ENCODE measurements around the gene DIP2B. TPM values are rescaled to one million over a fixed set of nuclear protein-coding genes. Genes with fewer than 3 reads are reported as not detected.

DIP2B gene
- total and polyA plus RNA-seq, 2 donors from 2014 or later = 4.6 to 23.3 TPM

DNA sequence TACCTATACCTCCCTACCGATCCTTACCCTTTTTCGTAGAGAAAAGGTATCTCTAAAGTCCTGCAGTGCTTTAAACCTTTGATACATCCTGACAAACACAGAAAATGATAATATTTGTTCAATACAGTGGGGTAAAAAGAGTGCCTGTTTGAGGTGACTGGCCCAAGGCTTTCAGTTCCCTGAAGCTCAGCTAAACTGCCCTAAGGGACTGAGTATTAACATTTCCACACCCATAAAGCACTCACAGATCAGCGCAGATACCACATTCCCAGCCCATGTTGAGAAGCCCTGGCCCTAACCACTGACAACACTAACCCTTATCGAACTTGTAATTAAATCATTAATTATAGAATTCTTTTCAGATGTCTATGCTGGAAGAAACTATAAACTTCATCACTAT is 108.7 kb downstream of the DIP2B start:
- Histone ChIP-seq H3K9ac (ENCODE audit: low read length in 3 of 3) (no peak overlapping the region), H3K4me1 (ENCODE audit: control insufficient read depth in 2 of 3, insufficient read depth in 2 of 3, low read depth in 1 of 3, low read length in 3 of 3) (peaks cover 0 to under 1% (median 0%) of the 10 kb centered on the region in 3 donors), H3K36me3 (ENCODE audit: control insufficient read depth in 2 of 3, insufficient read depth in 3 of 3, low read length in 3 of 3) (no peaks in the 10 kb centered on the region), H3K4me3 (ENCODE audit: low read length in 3 of 3) (no peak overlapping the region), H3K27ac (ENCODE audit: low read depth in 2 of 2, low read length in 2 of 2) (no peak overlapping the region), H3K27me3 (ENCODE audit: control insufficient read depth, insufficient read depth, low read length) (no peaks in the 10 kb centered on the region), H3K9me3 (ENCODE audit: control insufficient read depth in 2 of 3, insufficient read depth in 1 of 3, low read length in 3 of 3) (no peaks in the 10 kb centered on the region)
- intact Hi-C loops (cut with DNase I) = no loop called here
- TF ChIP-seq, protein P1, sequence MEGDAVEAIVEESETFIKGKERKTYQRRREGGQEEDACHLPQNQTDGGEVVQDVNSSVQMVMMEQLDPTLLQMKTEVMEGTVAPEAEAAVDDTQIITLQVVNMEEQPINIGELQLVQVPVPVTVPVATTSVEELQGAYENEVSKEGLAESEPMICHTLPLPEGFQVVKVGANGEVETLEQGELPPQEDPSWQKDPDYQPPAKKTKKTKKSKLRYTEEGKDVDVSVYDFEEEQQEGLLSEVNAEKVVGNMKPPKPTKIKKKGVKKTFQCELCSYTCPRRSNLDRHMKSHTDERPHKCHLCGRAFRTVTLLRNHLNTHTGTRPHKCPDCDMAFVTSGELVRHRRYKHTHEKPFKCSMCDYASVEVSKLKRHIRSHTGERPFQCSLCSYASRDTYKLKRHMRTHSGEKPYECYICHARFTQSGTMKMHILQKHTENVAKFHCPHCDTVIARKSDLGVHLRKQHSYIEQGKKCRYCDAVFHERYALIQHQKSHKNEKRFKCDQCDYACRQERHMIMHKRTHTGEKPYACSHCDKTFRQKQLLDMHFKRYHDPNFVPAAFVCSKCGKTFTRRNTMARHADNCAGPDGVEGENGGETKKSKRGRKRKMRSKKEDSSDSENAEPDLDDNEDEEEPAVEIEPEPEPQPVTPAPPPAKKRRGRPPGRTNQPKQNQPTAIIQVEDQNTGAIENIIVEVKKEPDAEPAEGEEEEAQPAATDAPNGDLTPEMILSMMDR (IDR thresholded peaks at IDR 0.05; ENCODE audit: borderline replicate concordance, extremely low read depth, insufficient read depth) = no peak
- DNase-seq = no peak
- FAIRE-seq = no peak

DNA sequence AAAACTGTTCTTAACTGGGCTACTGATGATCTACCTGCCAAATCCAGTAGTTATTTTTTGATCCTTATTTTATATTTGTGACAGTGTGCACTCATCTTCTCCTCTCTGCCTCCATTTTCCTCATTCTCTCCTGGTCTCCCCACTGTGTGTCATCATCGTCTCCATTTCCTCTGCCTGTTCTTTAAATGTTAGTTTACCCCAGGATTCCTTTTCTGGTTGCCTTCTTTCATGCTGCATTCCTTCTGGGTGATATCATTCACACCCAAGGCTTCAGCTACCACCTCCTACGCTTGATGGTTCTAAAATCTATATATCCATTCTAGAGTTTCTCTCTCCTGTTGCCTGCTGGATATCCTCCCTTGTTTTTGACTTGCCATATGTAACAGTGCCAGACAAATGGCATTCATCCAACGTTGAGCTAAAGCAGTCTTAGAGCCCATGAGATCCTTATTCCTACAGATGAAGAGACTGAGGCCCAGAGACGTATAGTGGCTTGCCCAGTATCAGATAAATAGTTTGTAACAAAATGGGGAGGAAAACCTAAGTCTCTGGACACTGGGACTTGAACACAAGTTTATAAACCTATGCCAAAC is 109.5 kb downstream of the DIP2B start:
- no peak for FAIRE-seq
- intact Hi-C loops (cut with DNase I) = no loop called here
- H3K4me1 ChIP-seq (ENCODE audit: control insufficient read depth in 2 of 3, insufficient read depth in 2 of 3, low read depth in 1 of 3, low read length in 3 of 3) = peaks cover 0 to 7% (median 0%) of the 10 kb centered on the region in 3 donors
- no peak overlapping the region for H3K4me3 ChIP-seq (ENCODE audit: low read length in 3 of 3)
- TF ChIP-seq, protein P1 (IDR thresholded peaks at IDR 0.05; ENCODE audit: borderline replicate concordance, extremely low read depth, insufficient read depth) = no peak
- H3K9ac ChIP-seq (ENCODE audit: low read length in 3 of 3) = no peak overlapping the region
- no peaks in the 10 kb centered on the region for H3K27me3 ChIP-seq (ENCODE audit: control insufficient read depth, insufficient read depth, low read length)
- DNase-seq = peak in 2 of 5 donors; percentile 40 to 51
- H3K36me3 ChIP-seq (ENCODE audit: control insufficient read depth in 2 of 3, insufficient read depth in 3 of 3, low read length in 3 of 3) = no peaks in the 10 kb centered on the region
- H3K9me3 ChIP-seq (ENCODE audit: control insufficient read depth in 2 of 3, insufficient read depth in 1 of 3, low read length in 3 of 3) = no peaks in the 10 kb centered on the region
- H3K27ac ChIP-seq (ENCODE audit: low read depth in 2 of 2, low read length in 2 of 2) = no peak overlapping the region

DNA sequence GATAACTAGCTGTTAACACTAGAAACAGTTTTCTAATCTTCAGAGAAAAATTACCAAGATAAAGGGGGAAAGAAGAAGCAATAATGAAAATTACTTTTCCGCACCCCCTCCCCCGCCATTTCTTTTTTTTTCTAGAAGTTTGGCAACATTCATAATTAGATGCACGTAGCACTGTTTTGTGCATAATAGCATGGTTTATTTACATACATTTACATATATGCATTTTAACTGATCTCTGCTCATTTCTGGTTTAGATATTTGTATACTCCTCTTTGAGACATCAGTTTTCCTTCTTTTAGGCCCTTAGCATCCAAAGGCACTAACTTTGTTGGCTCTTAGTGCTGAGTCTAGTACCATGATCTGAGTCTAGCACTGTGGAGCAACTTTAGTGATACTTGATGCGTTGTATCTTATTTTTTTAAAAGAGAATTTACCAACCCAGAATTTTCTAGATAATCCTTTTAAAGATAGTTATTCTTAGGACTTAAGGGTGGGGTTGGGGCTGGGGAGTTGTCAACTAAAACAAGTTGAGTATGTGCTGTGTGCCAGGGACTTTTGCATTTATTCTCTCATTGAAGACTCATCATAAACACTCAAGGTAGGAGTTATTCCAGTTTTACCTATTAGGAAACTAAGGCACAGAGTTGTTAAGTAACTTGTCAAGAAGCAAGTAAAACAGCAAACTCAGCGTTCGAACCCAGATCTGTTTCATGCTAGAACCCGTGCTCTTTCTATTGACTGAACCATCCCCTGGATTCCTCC is 110.5 kb downstream of the DIP2B start:
- FAIRE-seq (no peak), DNase-seq (no peak)
- Histone ChIP-seq H3K27me3 (ENCODE audit: control insufficient read depth, insufficient read depth, low read length) (no peaks in the 10 kb centered on the region), H3K9me3 (ENCODE audit: control insufficient read depth in 2 of 3, insufficient read depth in 1 of 3, low read length in 3 of 3) (no peaks in the 10 kb centered on the region), H3K9ac (ENCODE audit: low read length in 3 of 3) (no peak overlapping the region), H3K4me1 (ENCODE audit: control insufficient read depth in 2 of 3, insufficient read depth in 2 of 3, low read depth in 1 of 3, low read length in 3 of 3) (peaks cover 0 to 7% (median 0%) of the 10 kb centered on the region in 3 donors), H3K4me3 (ENCODE audit: low read length in 3 of 3) (no peak overlapping the region), H3K27ac (ENCODE audit: low read depth in 2 of 2, low read length in 2 of 2) (no peak overlapping the region), H3K36me3 (ENCODE audit: control insufficient read depth in 2 of 3, insufficient read depth in 3 of 3, low read length in 3 of 3) (no peaks in the 10 kb centered on the region)
- intact Hi-C loops (cut with DNase I) = no loop called here
- TF ChIP-seq, protein P1 (IDR thresholded peaks at IDR 0.05; ENCODE audit: borderline replicate concordance, extremely low read depth, insufficient read depth) = no peak
